ENCODE measurements around the gene HNRNPU.
"Not testable (repeated sequence)": the region's sequence is repeated elsewhere in the genome, so short reads cannot be mapped to it uniquely, and the experiment has no call there.

Gene HNRNPU

DNA sequence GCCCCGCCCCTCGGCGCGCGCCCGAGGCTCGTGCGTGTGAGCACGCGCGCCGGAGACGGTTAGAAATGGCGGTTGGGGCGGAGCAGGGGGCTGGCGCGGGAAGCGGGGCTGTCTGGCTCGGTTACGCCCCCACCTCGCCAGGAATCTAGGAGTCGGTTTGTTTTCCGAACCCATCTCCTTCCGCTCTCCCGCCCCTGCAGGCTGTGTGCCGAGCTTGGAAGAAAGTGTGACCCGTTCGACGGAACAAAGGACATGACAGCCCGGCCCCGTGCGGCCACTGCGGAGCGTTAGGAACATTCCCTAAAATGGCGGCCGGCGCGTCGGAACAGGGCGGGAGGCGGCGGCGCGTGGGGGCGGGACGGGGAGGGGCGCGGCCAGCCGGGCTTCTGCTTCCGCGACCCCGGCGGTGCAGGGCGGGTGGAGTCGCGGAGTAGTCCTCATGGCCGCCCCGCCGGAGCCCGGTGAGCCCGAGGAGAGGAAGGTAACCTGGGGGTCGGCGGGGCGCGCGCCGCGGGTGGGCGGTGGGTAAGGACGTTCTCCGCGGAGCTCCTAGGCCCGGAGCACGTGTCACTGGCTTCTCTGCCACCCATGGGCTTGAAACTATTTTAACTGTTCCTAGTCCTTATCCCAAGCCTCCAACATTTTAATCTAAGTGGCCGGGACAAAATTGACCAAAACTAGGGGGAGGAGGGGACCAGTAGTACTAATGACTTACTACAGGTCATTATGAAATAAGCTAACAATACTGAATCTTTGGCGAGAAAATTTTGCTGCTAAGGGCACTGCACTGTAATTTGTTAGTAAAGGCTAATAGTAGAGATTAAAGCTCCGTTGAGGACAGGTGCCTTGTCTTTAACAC lies 28.8 kb downstream of the HNRNPU start, which contains the start of gene COX20:
Gene COX20 (plus strand): TSS at position 383 of the 859 bp plus-strand sequence. CDS start 57 bp downstream, at position 440.
- peak; percentile 90 for DNase-seq (ENCODE audit: low read depth)
- no peak for TF ChIP-seq CTCF (IDR thresholded peaks at IDR 0.05; ENCODE audit: low read length, missing control alignments)
- H3K4me3 ChIP-seq (replicated peaks; ENCODE audit: low read depth, low read length), result peak within 1 kb of the TSS; percentile 62

GRCh38 chr1:244834543-244835275 lies 29.6 kb downstream of the HNRNPU start:
- no peak for TF ChIP-seq CTCF (IDR thresholded peaks at IDR 0.05; ENCODE audit: low read length, missing control alignments)
- H3K4me3 ChIP-seq (replicated peaks; ENCODE audit: low read depth, low read length), result peak overlapping the region; percentile 62
- peak; percentile 95 for DNase-seq (ENCODE audit: low read depth)

DNA sequence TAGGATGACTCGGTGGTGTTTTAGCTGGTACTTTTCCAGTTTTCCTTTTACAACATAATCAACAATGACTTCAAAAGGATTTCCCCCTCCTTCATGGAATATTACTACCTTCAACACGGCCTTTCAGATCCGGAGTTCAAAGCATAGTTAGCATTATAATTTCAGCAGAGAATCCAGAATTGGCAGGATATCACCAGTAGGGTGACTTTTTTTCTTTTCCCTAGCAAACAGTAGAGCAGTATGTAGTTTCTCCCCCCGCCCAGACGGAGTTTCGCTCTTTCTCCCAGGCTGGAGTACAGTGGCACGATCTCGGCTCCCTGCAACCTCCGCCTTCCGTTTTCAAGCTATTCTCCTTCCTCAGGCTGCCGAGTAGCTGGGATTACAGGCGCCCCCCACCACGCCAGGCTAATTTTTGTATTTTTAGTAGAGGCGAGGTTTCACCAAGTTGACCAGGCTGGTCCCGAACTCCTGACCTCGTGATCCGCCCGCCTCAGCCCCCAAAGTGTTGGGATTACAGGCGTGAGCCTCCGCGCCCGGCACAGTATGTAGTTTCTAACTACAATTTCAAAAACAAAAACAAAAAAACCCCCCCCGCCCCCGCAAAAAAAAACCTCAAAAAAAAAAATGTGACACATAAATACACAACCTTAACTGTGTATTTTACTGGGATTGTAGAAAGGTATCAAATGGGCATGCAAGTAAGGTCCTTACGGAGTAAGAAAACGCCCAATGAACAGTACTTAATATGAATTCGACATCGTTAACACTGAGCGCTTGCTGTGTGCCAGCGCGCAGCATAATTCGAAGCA lies 30.4 kb downstream of the HNRNPU start:
- DNase-seq (ENCODE audit: low read depth), result peak; percentile 77
- TF ChIP-seq CTCF (IDR thresholded peaks at IDR 0.05; ENCODE audit: low read length, missing control alignments), result peak; percentile 30
- peak overlapping the region; percentile 62 for H3K4me3 ChIP-seq (replicated peaks; ENCODE audit: low read depth, low read length)

DNA sequence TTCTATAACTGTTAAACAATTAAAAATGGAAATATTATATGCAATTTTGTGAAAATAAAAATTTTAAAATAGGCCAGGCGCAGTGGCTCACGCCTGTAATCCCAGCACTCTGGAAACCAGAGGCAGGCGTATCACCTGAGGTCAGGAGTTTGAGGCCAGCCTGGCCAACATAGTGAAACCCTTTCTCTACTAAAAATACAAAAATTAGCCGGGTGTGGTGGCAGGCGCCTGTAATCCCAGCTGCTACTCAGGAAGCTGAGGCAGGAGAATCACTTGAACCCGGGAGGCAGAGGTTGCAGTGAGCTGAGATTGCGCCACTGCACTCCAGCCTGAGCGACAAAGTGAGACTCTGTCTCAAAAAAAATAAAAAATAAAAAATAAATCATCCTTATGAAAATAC lies 31.1 kb downstream of the HNRNPU start:
- DNase-seq (ENCODE audit: low read depth), result not testable (repeated sequence)
- peak overlapping the region; percentile 62 for H3K4me3 ChIP-seq (replicated peaks; ENCODE audit: low read depth, low read length)

DNA sequence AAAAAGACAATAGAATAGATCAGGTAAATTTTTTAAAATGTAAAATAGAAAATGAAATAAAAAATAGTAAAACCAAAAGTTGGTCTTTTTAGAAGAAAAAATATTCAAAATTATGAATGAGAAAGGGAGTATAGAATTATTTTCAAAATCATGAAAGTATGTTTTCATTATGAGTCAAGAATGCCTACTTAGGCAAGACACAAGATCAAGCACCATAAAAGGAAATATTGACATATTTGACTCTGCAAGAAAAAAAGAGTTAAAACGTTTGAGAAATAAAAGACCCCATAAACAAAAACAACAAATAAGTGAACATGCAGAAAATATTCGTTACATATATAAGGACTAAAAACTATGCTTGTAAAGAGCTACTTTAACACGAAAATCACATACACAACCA lies 33.7 kb downstream of the HNRNPU start:
- no peak for DNase-seq (ENCODE audit: low read depth)
- TF ChIP-seq CTCF (IDR thresholded peaks at IDR 0.05; ENCODE audit: low read length, missing control alignments), result no peak
- H3K4me3 ChIP-seq (replicated peaks; ENCODE audit: low read depth, low read length), result no peak overlapping the region

GRCh38 chr1:244826712-244827111 lies 37.6 kb downstream of the HNRNPU start:
- no peak for DNase-seq (ENCODE audit: low read depth)

More at GRCh38 chr1:244826712-244827111, 37.6 kb downstream of the HNRNPU start:
- no peak overlapping the region for H3K4me3 ChIP-seq (replicated peaks; ENCODE audit: low read depth, low read length)
- TF ChIP-seq CTCF (IDR thresholded peaks at IDR 0.05; ENCODE audit: low read length, missing control alignments), result no peak

Measured in fibroblast of pulmonary artery (primary cell).